Colonic mucosa (tissue), 4 donors: ENCODE measurements around the gene CCDC88C. TPM values are rescaled to one million over a fixed set of nuclear protein-coding genes. Genes with fewer than 3 reads are reported as not detected.
"Not testable (repeated sequence)": the region's sequence is repeated elsewhere in the genome, so short reads cannot be mapped to it uniquely, and the experiment has no call there.

Experiments
- DNase-seq: peaks from one replicate; pipeline ENCODE4 v3.0.0-alpha.2; 2020
- H3K27ac ChIP-seq: fragments of 200-600 bp; one replicate; pipeline ENCODE4 v1.8.0; 2021
- H3K27me3 ChIP-seq: fragments of 200-600 bp; one replicate; pipeline ENCODE4 v1.8.0; 2021
- H3K36me3 ChIP-seq: fragments of 200-600 bp; one replicate; pipeline ENCODE4 v1.8.0; 2021
- H3K4me1 ChIP-seq: fragments of 200-600 bp; one replicate; pipeline ENCODE4 v1.8.0; 2021; ENCODE audit warnings: mild to moderate bottlenecking
- H3K4me3 ChIP-seq: fragments of 200-600 bp; one replicate; pipeline ENCODE4 v1.8.0; 2021
- H3K9ac ChIP-seq, 2 donors: one replicate each; pipeline ENCODE4 v1.7.0; 2013; ENCODE audit warnings: control low read depth in 2 of 2, low read depth in 2 of 2, low read length in 2 of 2
- H3K9me3 ChIP-seq: fragments of 200-600 bp; one replicate; pipeline ENCODE4 v1.8.0; 2021
- CTCF ChIP-seq: fragments of 200-600 bp; IDR thresholded peaks from one replicate; pipeline ENCODE4 v1.8.0; 2022; ENCODE audit warnings: antibody characterized with exemption, mild to moderate bottlenecking
- intact Hi-C: fragments of 100-400 bp; cut with DNase I; formaldehyde crosslinking; loops from one replicate; pipeline ENCODE4 v1.14.1; 2022
- total RNA-seq, 2 donors: library from RNA; stranded (reverse); fragmentation: NEBNext Ultra II Directional in 1 of 2; extraction: Animal tissue kit (Norgen Biotek cat#: 25700) in 1 of 2; gene quantifications; one replicate each; pipeline ENCODE4 v1.2.1, GENCODE V29; 2021
- donor health status: healthy.
- donor health status: DM: no; HTN: no; CAD: no.
- donor health status: DM: no; HTN: no; CAD: no.

Gene CCDC88C
- total RNA-seq, 2 donors from 2014 or later: 45.6 to 48.0 TPM

- Histone ChIP-seq H3K4me3 (no peak overlapping the region), H3K27me3 (no peaks in the 10 kb centered on the region)
These were observed 190.4 kb downstream of the CCDC88C start for GRCh38 chr14:91227183-91227628.

GRCh38 chr14:91226360-91226759 lies 191.3 kb downstream of the CCDC88C start:
- H3K4me1 ChIP-seq, DNase-seq, H3K9ac ChIP-seq, H3K27ac ChIP-seq, H3K4me3 ChIP-seq, H3K36me3 ChIP-seq, H3K9me3 ChIP-seq, H3K27me3 ChIP-seq, intact Hi-C loops: not testable (repeated sequence)

More at GRCh38 chr14:91227183-91227628, 190.4 kb downstream of the CCDC88C start:
- TF ChIP-seq CTCF: no peak
- Histone ChIP-seq H3K27ac (no peak overlapping the region), H3K4me1 (no peaks in the 10 kb centered on the region), H3K9me3 (no peaks in the 10 kb centered on the region), H3K36me3 (no peaks in the 10 kb centered on the region), H3K9ac (no peak overlapping the region)
- DNase-seq: no peak
- intact Hi-C loops: no loop called here

GRCh38 chr14:91225025-91225424 lies 192.6 kb downstream of the CCDC88C start:
- no peaks in the 10 kb centered on the region for H3K36me3 ChIP-seq
- H3K27ac ChIP-seq: no peak overlapping the region
- DNase-seq: no peak

GRCh38 chr14:91223028-91223783 lies 194.4 kb downstream of the CCDC88C start:
- TF ChIP-seq CTCF: no peak
- Histone ChIP-seq H3K27me3 (no peaks in the 10 kb centered on the region), H3K36me3 (no peaks in the 10 kb centered on the region), H3K9ac (no peak overlapping the region), H3K9me3 (no peaks in the 10 kb centered on the region), H3K4me1 (no peaks in the 10 kb centered on the region), H3K27ac (no peak overlapping the region), H3K4me3 (no peak overlapping the region)
- intact Hi-C loops: no loop called here
- no peak for DNase-seq

More at GRCh38 chr14:91225025-91225424, 192.6 kb downstream of the CCDC88C start:
- TF ChIP-seq CTCF: no peak
- intact Hi-C loops: no loop called here
- no peak overlapping the region for H3K4me3 ChIP-seq
- no peaks in the 10 kb centered on the region for H3K4me1 ChIP-seq
- H3K27me3 ChIP-seq: no peaks in the 10 kb centered on the region
- no peak overlapping the region for H3K9ac ChIP-seq
- H3K9me3 ChIP-seq: no peaks in the 10 kb centered on the region

Other genes with a start within 250 kb of the CCDC88C start
- under 1 TPM; 0.37 to 0.66 TPM for gene GPR68, start 173.1 kb downstream of the CCDC88C start, total RNA-seq
- gene PPP4R3A, start 92.5 kb upstream of the CCDC88C start, total RNA-seq: 10 to 100 TPM; 79.3 to 90.9 TPM